Right kidney (tissue), 1 donor: Measurements from ENCODE around the gene CCNG2.

Experiments
- DNase-seq: peaks from one replicate; pipeline ENCODE4 v3.0.0-alpha.2; 2016

Gene CCNG2

GRCh38 chr4:77176640-77177039 lies 19.6 kb downstream of the CCNG2 start:
- no peak for DNase-seq

- DNase-seq: no peak
Observed at GRCh38 chr4:77177199-77177598, 20.2 kb downstream of the CCNG2 start.

GRCh38 chr4:77178560-77178959 lies 21.6 kb downstream of the CCNG2 start:
- no peak for DNase-seq

GRCh38 chr4:77179519-77179918 lies 22.5 kb downstream of the CCNG2 start:
- no peak for DNase-seq

- DNase-seq: no peak
Observed at GRCh38 chr4:77181720-77182119, 24.7 kb downstream of the CCNG2 start.

- no peak for DNase-seq
Observed at GRCh38 chr4:77183777-77184420, 26.9 kb downstream of the CCNG2 start.

- DNase-seq: no peak
Observed at GRCh38 chr4:77184974-77185373, 28.0 kb downstream of the CCNG2 start.

GRCh38 chr4:77185686-77186085 lies 28.7 kb downstream of the CCNG2 start:
- no peak for DNase-seq

GRCh38 chr4:77187322-77187721 lies 30.3 kb downstream of the CCNG2 start:
- DNase-seq: no peak

GRCh38 chr4:77188498-77189220 lies 31.7 kb downstream of the CCNG2 start:
- no peak for DNase-seq

GRCh38 chr4:77189412-77189811 lies 32.4 kb downstream of the CCNG2 start:
- DNase-seq: no peak

- no peak for DNase-seq
Observed at GRCh38 chr4:77190053-77190452, 33.0 kb downstream of the CCNG2 start.

- DNase-seq: no peak
Observed at GRCh38 chr4:77193046-77193445, 36.0 kb downstream of the CCNG2 start.

- DNase-seq: no peak
Observed at GRCh38 chr4:77193511-77194102, 36.6 kb downstream of the CCNG2 start.

GRCh38 chr4:77194366-77194765 lies 37.4 kb downstream of the CCNG2 start:
- DNase-seq: no peak

- no peak for DNase-seq
Observed at GRCh38 chr4:77194989-77195388, 38.0 kb downstream of the CCNG2 start.

- DNase-seq: no peak
Observed at GRCh38 chr4:77196866-77197265, 39.9 kb downstream of the CCNG2 start.

GRCh38 chr4:77197361-77197760 lies 40.4 kb downstream of the CCNG2 start:
- DNase-seq: no peak

- no peak for DNase-seq
Observed at GRCh38 chr4:77197831-77198230, 40.8 kb downstream of the CCNG2 start.

- no peak for DNase-seq
Observed at GRCh38 chr4:77199276-77199675, 42.3 kb downstream of the CCNG2 start.

GRCh38 chr4:77199701-77200100 lies 42.7 kb downstream of the CCNG2 start:
- no peak for DNase-seq

GRCh38 chr4:77201343-77201742 lies 44.3 kb downstream of the CCNG2 start:
- no peak for DNase-seq

GRCh38 chr4:77201857-77202256 lies 44.9 kb downstream of the CCNG2 start:
- DNase-seq: no peak

- no peak for DNase-seq
Observed at GRCh38 chr4:77202491-77202890, 45.5 kb downstream of the CCNG2 start.
